Epithelial cell of umbilical artery (primary cell): ENCODE results near the gene GOLGA1. TPM values are rescaled to one million over a fixed set of nuclear protein-coding genes. Genes with fewer than 3 reads are reported as not detected.

ENCODE experiments used
- total RNA-seq: library from RNA; depleted of rRNA; stranded (reverse); fragments of >200 nt; gene quantifications from 2 replicates; pipeline ENCODE4 v1.2.3, GENCODE V29; 2014

The GOLGA1 gene, protein sequence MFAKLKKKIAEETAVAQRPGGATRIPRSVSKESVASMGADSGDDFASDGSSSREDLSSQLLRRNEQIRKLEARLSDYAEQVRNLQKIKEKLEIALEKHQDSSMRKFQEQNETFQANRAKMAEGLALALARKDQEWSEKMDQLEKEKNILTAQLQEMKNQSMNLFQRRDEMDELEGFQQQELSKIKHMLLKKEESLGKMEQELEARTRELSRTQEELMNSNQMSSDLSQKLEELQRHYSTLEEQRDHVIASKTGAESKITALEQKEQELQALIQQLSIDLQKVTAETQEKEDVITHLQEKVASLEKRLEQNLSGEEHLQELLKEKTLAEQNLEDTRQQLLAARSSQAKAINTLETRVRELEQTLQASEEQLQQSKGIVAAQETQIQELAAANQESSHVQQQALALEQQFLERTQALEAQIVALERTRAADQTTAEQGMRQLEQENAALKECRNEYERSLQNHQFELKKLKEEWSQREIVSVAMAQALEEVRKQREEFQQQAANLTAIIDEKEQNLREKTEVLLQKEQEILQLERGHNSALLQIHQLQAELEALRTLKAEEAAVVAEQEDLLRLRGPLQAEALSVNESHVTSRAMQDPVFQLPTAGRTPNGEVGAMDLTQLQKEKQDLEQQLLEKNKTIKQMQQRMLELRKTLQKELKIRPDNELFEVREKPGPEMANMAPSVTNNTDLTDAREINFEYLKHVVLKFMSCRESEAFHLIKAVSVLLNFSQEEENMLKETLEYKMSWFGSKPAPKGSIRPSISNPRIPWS
- 9.1 and 11.9 TPM in 2 replicates for total RNA-seq

DNA sequence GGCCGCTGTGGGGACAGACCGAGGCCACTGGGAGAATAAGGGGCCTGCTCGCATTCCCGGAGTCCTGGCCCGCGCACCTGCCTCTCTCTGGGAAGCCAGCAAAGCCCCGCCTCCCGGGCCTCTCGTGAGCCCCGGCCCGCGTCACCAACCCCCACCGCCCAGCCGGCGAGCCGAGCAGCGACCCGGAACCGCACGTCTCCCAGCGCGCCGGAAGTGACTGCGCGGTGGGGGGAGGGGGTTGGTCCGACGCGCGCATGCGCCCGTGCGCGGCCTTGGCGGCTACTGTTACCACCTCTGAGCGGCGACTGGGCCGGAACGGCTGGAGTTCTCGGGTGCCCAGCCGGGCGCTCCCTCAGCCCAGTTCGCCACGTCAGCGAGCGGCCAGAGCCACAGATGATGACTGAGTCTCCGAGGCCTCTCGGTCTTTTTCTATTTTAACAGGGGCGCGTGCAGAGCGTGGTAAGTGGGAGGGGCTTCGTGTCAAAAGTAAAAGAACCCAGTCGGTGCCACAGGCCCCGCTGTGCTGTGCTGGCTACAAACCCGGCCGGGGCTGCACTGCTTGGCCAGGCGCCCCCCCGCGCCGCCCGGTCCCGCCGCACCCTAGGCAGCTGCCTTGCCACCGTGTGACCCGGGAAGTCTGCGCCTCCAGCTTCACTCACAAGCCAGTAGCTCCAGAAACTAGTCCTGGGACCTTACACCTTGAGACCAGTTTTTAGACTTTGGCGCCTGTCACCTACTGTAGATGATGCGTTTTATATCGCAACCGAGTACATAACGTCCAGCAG, at the start of gene GOLGA1:
GOLGA1 (minus strand) TSS at position 190 of the 785 bp plus-strand sequence. CDS start 2,372 bp downstream, outside the sequence.

DNA sequence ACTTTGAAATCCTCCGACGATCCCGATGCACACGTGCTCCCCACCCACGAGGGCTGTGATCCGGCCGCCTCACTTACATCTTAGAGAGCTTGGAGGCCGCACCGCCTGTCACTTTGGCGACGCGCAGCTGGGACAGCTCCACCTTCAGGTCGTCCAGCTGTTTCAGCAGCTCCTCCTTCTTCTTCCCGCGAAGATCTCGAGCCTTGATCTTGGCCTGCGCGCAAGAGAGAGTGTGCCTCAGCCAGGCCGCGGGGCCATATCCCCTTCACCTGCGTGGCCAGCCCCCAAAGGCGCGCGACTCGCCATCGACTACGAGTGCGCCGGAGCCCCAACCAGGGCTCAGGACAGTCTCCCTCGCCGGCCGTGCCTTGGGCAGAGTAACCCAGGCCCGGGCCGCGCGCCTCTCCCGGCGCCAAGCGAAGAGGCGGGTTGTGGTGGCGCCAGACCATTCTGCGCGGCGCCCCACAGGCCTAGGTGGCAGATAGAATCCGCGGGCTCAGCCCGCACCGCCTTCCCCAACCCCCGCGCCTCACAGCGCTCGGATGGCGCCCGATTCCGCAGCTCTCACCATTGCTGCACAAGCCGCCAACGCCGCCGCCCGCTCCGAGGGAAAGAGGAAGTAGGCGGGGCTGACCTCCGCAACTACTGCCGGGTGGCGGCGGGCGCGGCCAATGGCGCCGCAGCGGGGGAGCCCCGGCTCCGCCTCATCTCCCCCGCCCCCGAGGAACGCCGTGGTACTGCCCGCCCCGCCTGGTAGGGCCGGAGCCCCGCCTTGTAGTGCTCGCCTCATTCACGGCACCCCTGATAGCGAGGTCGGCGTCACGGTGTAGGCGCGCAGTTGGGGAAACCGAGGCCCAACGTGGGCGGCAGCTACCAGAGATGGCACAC, 79.3 kb downstream of the GOLGA1 start, which contains the start of the genes ARPC5L and RPL35:
ARPC5L (plus strand) TSS at position 789 of the 888 bp plus-strand sequence. CDS start 7,161 bp downstream, outside the sequence.
RPL35 (minus strand) TSS at position 616 of the 888 bp plus-strand sequence; CDS start at position 571, 45 bp downstream.

DNA sequence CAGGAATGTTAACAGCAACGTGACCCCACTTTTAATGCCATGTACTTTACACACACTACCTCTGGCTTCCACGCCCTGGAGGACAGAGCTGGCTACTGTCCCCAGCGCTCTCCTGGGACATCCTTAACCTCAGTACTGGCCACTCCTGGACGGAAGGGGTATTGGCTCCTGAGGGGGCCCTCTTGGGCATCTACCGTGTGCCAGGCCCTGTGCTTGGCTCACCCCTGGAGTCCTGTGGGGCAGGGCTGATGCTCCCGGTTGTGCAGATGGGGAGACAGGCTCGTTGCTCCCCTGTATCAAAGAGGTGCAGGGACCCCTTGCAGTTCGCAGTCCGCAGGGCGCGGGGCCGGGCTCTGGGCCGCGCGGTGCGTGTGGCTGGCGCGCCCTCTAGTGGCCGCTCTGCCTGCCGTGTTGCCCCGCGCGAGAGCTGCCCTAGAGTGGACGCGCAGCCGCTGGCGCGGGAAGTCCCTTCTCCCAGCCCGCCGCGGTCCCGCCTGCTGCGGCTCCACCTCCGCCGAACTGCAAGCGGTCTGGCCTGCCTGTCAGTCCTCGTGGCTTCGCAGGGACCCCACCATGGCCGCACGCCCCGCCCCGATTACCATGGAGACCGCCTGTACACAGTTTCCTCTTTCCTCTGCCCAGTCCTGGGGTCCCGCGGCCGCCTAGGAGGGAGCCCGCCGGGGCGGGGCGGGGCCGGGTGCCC, 87.9 kb downstream of the GOLGA1 start, which contains the start of gene WDR38:
WDR38 (plus strand) TSS at position 632 of the 703 bp plus-strand sequence. CDS start 72 bp downstream, outside the sequence.

Other genes starting within 250 kb of the GOLGA1 start
- gene NR6A1, start 169.8 kb downstream of the GOLGA1 start, total RNA-seq: under 0.01 and 0.46 TPM in 2 replicates
- 0.30 and 0.32 TPM in 2 replicates for gene OLFML2A, start 163.9 kb downstream of the GOLGA1 start, total RNA-seq
- gene WDR38, start 87.6 kb downstream of the GOLGA1 start, total RNA-seq: not detected in 2 replicates
- 2,855 and 2,982 TPM in 2 replicates for gene RPL35, start 79.1 kb downstream of the GOLGA1 start, total RNA-seq
- 26.3 and 26.6 TPM in 2 replicates for gene ARPC5L, start 79.0 kb downstream of the GOLGA1 start, total RNA-seq
- 3.6 and 8.5 TPM in 2 replicates for gene SCAI, start 202.4 kb upstream of the GOLGA1 start, total RNA-seq
- gene PPP6C, start 248.7 kb upstream of the GOLGA1 start, total RNA-seq: 12.3 and 14.0 TPM in 2 replicates